Medulla oblongata (tissue), 1 donor: ENCODE measurements around the gene DPT.
"Not testable (repeated sequence)": the region's sequence is repeated elsewhere in the genome, so short reads cannot be mapped to it uniquely, and the experiment has no call there.

Source experiments
- DNase-seq: peaks from one replicate; pipeline ENCODE4 v3.0.0-alpha.2; 2015; ENCODE audit errors: extremely low spot score

DPT gene

DNA sequence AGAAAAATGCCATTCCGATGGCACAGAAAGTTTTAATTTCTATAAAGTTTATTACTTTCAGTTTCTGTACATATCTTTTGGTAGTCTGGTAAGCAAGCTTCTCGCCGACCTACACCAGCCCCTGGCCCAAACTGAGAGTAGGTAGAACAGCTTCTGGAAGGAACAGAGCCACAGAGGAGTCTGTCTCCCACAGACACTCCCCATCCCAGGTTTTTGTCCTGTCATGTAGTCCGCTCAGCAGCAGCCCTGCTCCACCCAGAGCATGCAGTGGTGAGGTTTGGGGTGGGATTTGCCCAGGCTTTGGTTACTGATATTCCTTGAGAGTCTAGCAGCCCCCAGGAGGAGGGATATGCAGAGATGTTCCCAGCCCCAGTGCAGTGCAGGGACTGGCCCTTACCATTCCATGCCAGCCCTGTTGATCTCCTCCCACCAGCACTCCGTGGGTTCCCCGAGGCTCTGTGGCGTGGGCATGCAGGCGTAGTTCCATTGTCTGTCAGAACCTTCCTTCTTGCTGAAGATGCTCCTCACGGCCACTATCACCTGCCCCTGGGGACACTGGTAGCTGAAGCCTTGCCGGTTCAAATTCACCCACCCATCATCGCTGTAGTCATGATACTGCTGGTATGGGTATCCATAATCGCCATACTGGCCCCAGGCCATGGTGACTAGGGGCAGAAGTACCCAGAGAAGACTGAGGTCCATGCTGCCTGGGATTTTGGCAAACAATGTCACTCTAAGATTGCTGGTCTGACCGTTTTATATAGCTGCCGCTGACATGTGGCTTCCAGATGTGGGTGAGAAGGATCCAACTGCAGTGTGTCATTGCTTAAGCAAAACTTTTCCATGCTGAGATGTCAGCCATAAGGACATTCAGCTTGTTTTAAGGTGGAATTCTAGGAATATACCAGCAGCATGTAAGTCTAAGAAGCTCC is at the start of gene DPT:
TSS of gene DPT (minus strand) at position 734 of the 932 bp plus-strand sequence. CDS start at position 702, 32 bp downstream.
- DNase-seq: no peak

DNA sequence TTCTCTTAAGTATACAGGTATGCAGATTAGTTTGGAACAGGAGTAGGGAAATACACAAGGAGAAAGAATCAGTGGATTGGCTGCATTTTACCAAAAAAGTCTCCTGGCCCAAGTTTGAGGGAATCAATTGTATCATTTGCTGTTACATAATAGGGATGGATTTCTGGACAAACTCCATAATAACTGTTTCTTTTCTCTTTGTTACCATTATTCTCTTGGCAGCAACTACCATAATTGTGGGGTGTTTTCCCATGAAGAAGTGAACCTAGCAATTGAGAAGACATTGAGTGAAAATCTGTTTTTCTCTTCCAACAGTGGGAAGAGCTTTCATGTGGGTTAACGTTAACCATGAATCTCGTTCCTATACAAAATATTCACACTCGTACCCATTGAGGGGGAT is 46.4 kb upstream of the DPT start:
- DNase-seq: no peak

GRCh38 chr1:168774241-168774640 is 45.2 kb upstream of the DPT start:
- no peak for DNase-seq

- no peak for DNase-seq
Measured at GRCh38 chr1:168772428-168773060, 43.5 kb upstream of the DPT start.

DNA sequence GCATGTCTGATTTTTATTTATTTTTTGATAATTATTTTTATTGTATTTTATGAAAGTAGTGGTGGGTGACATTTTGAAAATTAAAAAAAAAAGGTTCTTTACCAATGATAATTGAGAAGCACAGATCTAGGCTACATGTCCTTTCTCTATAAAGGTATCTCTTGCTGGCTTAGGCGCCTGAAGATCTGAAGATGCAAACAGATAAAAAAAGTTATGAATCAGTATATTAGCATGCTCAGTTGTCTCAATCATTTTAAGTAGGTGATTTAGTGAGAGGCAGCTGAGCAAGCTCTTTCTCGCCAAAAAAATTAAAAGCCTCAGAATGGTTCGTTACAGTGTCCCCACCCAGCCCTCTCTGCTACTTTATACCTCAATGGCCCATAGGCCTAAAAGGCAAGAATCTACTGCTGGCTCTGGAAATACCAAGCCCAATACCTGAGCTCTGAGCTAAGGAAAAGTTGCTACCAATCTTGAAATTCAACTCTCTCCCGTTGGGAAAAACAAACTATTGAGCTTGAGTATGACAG is 42.2 kb upstream of the DPT start:
- DNase-seq: no peak

DNA sequence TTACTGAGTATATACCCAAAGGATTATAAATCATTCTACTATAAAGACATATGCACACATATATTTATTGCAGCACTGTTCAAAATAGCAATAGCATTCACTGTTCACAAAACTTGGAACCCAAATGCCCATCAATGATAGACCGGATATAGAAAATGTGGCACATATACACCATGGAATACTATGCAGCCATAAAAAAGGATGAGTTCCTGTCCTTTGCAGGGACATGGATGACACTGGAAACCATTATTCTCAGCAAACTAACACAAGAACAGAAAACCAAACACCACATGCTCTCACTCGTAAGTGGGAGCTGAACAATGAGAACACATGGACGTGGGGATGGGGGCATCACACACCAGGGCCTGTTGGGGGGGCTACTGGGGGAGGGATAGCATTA is 40.9 kb upstream of the DPT start:
- not testable (repeated sequence) for DNase-seq

- peak; percentile 73 for DNase-seq
Measured at GRCh38 chr1:168767894-168768584, 39.0 kb upstream of the DPT start.

GRCh38 chr1:168766568-168766967 is 37.6 kb upstream of the DPT start:
- DNase-seq: no peak

- DNase-seq: no peak
Measured at GRCh38 chr1:168763031-168763430, 34.0 kb upstream of the DPT start.

DNA sequence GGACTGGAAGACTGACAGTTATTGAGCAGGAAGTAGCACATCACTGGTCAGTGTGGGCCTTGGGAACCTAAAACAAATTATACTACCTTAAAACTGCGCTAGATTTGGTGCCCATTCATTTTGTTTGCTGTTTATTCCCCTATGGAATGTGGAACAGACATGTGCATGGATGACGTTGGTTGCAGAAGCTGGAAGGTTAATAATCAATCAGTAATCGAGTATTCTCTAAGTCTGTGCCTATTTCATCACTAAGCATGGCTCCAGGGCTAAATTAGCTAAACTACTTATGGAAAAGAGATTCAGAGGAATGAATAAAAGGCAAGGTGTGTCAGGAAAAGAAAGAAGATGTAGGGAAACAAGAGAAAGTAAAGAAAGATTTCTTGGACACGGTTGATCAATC is 33.5 kb upstream of the DPT start:
- no peak for DNase-seq

GRCh38 chr1:168760781-168761180 is 31.8 kb upstream of the DPT start:
- DNase-seq: no peak

DNA sequence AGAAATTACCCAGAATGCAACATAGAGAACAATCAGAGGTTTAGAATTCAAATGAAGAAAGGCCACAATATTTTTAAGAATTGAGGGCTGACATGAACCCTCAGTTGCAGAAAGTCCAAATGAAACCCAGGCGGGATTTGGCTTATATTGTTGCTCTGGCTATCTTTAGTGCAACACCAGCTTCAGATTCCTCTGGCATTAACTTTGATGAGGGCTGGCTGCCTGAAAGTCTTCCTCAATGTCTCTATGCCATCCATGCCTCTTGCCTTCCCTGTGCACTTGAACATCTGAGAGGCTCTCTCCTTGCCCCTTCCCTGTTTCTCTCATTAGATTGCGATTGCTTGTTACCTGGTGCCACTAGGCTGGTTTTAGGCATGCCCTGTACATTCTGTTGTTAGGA is 31.2 kb upstream of the DPT start:
- DNase-seq: no peak

GRCh38 chr1:168759077-168759476 is 30.1 kb upstream of the DPT start:
- DNase-seq: no peak

DNA sequence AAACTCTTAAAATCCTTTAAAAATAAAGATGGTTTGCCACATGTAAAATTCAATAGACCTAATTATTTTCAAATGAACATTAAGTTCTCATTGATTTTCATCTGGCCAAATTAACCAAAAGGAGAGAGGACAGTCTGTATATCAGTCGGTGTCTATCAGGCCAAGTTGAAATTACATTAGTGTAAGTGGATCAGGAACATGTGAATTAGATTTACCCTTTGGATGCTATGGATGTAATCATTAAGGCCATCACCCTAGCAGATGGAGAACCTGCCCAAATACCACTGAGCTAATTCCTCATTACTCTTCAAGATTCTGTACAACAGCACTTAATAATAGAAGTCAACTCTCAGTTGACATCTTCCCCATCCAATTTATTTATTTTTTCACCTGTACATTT is 29.5 kb upstream of the DPT start:
- no peak for DNase-seq

- DNase-seq: no peak
Measured at GRCh38 chr1:168755800-168756418, 26.9 kb upstream of the DPT start.

- DNase-seq: no peak
Measured at GRCh38 chr1:168752171-168752832, 23.3 kb upstream of the DPT start.

- no peak for DNase-seq
Measured at GRCh38 chr1:168751195-168751650, 22.2 kb upstream of the DPT start.

DNA sequence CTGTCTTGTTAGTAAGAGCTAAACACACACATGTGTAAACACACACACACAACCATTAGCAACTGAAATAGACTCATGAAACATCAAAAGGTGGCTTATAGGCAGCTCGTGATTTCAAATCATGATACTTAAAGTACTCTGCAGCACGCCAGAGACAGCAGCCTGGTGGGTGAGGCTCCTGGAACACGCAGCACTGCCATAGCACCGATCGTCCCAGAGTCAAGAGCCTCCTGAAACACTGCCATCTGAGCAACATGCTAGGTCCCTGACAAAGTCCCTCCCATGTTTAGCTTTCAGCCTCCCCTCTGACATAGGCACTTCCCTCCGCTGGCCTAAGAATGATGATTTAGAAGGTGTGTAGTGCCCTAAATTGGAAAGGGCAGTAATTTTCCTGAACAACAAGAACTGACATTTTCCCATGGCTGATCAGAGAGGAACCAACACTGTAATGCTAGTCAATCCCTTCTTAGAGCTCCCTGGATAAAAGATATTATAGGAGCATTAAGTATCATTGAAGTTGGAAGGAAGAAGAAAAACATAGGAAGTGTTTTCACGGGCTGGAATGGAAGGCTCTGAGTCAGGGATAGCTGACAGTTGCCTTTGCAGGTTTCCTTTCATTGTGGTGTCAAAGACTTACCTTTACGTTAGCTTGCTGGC is 14.1 kb upstream of the DPT start:
- DNase-seq: no peak

GRCh38 chr1:168742386-168742785 is 13.4 kb upstream of the DPT start:
- no peak for DNase-seq

- DNase-seq: no peak
Measured at GRCh38 chr1:168739908-168740307, 10.9 kb upstream of the DPT start.

- DNase-seq: no peak
Measured at GRCh38 chr1:168736520-168736919, 7.5 kb upstream of the DPT start.
